ENCODE measurements around the gene KCNK13.
"Not testable (repeated sequence)": the region's sequence is repeated elsewhere in the genome, so short reads cannot be mapped to it uniquely, and the experiment has no call there.

KCNK13 gene

DNA sequence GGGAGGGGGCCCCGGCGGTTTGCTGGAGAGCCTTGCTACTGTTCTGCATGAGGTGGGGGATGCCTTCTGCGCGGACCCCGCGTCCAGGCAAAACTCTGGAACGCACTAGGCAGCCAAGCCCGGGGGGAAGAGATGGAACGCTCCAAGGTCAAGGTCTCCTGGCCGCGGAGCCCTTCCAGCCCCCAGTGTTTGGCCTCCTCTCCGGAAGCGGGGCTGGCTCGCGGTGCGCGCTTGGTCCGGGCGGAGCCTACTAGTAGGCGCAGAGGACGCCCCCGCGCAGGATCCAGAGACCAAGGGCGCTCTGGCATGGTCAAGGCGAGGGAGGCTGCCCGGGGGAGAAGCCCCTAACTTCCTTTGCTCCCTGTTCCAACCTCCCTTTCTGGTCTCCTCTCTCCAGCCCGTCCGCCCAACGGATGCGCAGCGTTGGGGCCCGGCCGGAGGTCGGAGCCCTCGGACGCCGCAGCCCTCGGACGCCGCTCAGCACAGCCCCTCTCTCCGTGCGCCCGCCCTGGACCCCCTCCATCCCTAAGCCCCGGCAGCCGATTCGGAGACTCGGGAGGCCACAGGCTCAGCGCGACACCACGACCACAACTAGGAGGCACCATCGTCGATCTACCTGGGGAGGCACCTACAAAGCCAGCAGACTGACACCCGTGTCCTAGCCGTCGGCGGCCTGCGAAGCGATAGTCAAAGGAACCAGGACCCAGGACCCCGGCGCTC, 669 bp upstream of the KCNK13 start:
- no peak for DNase-seq (ENCODE audit: low read depth)

DNA sequence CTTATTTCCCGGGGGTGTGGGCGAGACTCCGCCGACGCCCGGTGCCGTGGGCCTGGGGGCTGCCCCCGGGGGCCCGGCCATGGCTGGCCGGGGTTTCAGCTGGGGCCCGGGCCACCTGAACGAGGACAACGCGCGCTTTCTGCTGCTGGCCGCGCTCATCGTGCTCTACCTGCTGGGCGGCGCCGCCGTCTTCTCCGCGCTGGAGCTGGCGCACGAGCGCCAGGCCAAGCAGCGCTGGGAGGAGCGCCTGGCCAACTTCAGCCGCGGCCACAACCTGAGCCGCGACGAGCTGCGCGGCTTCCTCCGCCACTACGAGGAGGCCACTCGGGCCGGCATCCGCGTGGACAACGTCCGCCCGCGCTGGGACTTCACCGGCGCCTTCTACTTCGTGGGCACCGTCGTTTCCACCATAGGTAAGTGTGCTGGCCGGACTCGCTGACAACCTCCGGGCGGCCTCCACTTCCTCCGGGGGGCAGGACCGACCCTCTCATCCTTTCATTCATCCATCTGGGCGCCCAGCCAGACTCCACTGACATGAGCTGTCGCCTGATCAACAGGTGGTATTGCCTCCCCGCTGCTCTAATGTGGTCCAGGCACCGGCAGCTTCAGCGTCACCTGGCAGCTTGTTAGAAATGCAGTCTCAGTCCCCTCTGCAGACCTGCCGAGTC, 467 bp downstream of the KCNK13 start:
- DNase-seq (ENCODE audit: low read depth), result no peak

- DNase-seq (ENCODE audit: low read depth), result no peak
Measured at GRCh38 chr14:90062822-90063539, 1.2 kb downstream of the KCNK13 start.

- DNase-seq (ENCODE audit: low read depth), result no peak
Measured at GRCh38 chr14:90072350-90072749, 10.6 kb downstream of the KCNK13 start.

DNA sequence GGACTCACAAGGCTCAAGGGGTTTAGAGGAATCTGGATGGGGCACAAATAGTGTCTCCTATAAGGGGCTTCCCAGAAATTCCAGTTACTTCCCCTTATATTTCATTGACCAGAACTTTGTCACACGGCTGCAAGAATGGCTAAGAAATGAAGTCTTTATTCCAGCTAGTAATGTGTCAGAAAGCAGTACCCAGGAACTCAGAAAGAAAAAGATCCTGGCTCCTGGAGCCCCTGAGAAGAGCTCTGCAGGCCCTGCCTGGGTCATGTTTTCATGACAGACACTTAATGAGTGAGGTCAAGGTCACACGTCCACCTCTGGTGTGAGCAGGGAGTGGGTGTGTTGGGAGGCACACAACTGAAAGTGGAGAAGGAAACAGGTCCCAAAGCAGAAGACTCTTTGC, 17.8 kb downstream of the KCNK13 start:
- DNase-seq (ENCODE audit: low read depth), result no peak

GRCh38 chr14:90087433-90087832, 25.6 kb downstream of the KCNK13 start:
- DNase-seq (ENCODE audit: low read depth), result peak; percentile 20

GRCh38 chr14:90088176-90088575, 26.4 kb downstream of the KCNK13 start:
- no peak for DNase-seq (ENCODE audit: low read depth)

- DNase-seq (ENCODE audit: low read depth), result not testable (repeated sequence)
Measured at GRCh38 chr14:90089486-90089885, 27.7 kb downstream of the KCNK13 start.

- peak; percentile 50 for DNase-seq (ENCODE audit: low read depth)
Measured at GRCh38 chr14:90091393-90091792, 29.6 kb downstream of the KCNK13 start.

DNA sequence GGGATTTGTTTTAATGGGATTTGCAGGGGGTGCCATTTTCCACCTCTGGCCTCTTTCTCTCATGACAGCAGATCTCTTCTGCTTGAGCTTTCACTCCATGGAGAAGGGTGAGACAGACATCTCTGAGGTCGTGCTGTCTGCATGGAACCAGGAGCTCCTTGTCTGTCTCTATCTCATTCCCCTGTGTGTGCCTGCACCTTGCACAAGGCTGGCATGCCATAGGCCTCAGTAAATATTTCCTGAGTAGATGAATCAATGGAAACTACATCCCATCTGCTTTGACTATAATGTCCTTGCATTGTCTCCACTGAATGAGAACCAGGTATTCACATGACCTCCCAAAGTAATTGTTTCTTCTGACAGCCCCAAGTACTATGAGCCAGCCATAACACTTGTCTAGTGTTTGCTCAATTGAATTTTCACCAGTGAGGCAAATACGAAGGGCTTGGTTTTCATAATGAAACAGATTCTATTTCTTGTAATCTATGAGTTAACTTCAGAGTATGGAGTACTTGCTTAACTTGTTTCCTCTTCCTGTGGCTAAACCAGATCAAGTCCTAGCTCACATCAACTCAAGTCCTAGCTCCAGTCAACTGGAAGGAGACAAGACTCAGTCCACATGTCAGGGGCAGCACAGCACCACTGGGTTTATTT, 32.3 kb downstream of the KCNK13 start:
- no peak for DNase-seq (ENCODE audit: low read depth)

DNA sequence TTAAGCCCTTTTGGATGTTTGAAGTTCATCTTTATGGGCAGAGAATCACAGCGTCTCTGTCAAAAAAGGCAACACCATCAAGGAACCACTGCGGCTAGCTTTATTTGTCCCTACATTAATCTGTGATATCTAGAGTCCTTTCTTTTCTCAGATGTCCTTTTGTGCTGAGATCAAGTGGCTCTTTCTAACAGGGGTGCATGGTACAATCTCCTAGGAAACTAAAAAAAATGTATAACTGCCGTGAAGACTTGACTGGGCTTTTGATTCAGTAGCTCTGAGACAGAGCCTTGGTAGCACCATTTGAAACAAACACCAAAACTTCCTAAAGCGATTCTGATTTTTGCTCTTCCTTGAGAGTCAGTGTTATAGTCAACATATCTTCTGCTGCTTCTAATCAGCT, 33.3 kb downstream of the KCNK13 start:
- DNase-seq (ENCODE audit: low read depth), result no peak

DNA sequence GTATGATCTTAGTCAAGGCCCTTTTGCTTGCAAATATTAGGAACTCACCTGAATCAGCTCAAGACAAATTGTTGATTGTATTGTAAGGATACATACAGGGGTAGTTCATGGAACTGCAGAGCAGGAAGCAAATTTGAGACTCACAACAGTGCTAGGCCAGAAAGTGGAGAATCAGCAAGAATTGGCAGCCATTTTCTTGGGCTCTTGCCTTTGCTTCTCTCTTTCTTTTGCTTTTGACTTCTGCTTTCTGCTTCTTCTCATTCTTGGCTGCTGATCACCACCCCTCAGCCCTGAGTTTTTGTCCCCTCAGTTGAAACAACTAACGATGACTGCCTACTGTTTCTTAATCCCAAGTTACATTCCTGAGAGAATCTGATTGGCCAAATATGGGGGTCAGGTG, 34.8 kb downstream of the KCNK13 start:
- no peak for DNase-seq (ENCODE audit: low read depth)

DNA sequence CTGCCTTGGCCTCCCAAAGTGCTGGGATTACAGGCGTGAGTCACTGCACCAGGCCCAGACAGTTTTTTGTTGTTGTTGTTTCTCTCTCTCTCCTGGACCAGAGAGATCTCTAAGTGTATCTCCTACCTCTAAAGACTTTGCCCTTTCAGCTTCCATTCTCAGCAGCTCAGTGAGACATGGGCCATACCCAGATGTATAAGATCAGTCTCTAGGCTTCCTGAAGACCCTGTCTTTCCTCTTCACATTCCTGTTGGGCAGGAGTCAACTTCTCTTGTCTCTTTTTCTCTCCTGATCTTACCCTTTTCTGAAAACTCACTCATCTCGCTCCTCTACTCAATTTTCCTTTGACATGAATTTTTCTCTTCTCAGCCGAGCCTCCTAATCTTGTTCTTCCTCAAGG, 42.0 kb downstream of the KCNK13 start:
- DNase-seq (ENCODE audit: low read depth), result no peak

DNA sequence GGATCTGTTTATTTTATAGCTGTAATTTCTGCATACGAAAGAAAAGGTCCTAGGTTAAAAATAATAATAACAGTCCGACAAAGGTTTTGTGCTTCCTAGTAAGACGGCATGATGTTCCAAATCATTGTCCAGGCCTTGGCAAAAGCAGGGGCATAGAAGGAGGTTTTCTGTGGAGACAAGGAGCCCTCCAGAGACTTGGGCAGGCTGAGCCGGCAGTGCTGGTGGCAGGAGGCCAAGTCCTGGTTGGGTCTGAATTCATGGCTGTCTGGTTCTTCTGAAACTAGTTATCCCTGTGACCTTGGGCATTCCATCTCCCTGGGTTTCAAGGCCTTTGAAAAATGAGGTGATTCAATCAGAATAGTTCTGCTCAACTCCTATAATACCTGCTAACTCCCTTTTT, 44.0 kb downstream of the KCNK13 start:
- DNase-seq (ENCODE audit: low read depth), result no peak

GRCh38 chr14:90107789-90108188, 46.0 kb downstream of the KCNK13 start:
- DNase-seq (ENCODE audit: low read depth), result no peak

GRCh38 chr14:90109858-90110257, 48.1 kb downstream of the KCNK13 start:
- DNase-seq (ENCODE audit: low read depth), result no peak

DNA sequence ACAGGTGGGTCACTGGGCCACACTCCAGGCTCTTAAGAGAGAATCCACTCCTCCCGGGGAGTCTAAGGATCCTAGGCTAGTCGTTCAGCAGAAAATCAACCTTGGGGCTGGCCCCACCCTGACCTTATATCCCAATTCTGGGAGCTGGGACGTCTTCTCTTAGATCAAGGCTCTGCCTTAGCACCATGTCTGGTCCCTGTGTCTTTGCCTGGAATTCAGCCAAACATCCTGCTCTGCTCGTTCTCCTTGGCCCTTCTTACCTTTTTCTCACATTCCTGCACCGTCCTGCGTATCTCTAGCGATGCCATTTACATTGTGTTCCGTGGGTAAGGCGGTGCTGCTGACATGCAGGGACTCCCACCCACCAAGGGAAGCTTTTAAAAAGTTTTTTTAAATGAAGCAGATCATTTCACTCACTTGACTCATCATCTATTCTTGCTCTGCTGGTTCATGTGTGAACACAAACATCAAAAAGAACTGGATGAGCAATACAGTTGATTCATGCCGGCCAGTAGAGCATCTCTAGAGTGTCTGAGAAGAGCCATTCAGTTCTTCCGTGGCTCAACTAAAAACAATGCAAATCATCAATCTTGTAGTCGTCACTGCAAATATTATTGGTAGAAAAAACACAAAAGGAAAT, 50.2 kb downstream of the KCNK13 start:
- no peak for DNase-seq (ENCODE audit: low read depth)

GRCh38 chr14:90114554-90114953, 52.8 kb downstream of the KCNK13 start:
- DNase-seq (ENCODE audit: low read depth), result no peak

GRCh38 chr14:90115780-90116179, 54.0 kb downstream of the KCNK13 start:
- no peak for DNase-seq (ENCODE audit: low read depth)

DNA sequence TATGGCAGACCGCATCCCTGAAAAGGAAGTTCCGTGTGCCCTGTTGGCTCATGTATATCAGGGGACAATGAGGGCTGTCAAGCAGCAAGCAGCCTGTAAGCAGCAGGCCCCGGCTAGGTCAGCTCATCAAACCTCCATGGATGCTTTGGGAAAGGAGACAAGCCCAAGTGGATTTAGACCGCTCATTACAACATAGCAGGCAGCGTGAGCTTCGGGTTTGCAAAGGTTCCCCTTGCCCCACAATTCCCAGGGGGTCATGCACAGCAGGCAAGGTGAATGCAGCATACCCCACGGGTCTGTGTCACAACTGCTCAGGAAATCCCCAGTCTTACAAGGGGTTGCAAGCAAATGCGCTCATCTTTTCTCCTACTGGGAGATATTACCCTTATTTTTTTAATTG, 54.6 kb downstream of the KCNK13 start:
- no peak for DNase-seq (ENCODE audit: low read depth)

GRCh38 chr14:90118027-90118426, 56.2 kb downstream of the KCNK13 start:
- DNase-seq (ENCODE audit: low read depth), result no peak

DNA sequence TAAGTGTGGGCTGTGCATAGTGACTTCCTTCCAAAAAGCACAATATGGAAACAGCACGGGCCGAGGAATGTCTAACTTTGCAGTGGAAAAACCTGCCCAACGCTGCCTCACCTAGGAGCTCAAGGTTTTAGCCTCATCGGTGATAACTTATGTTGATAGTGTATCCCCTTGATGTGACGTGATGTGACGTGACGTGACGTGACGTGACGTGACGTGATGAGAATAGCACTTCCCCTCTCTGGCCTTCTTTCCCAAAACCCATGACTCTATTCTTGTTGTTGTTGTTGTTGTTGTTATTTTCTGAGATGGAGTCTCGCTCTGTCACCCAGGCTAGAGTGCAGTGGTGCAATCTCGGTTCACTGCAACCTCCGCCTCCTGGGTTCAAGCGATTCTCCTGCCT, 64.5 kb downstream of the KCNK13 start:
- DNase-seq (ENCODE audit: low read depth), result no peak
